Kidney epithelial cell (primary cell): ENCODE measurements around the gene VTI1A. TPM values are rescaled to one million over a fixed set of nuclear protein-coding genes. Genes with fewer than 3 reads are reported as not detected.

ENCODE experiments used
- DNase-seq: peaks from one replicate; pipeline ENCODE4 v3.0.0-alpha.2; 2010; ENCODE audit warnings: low read depth
- H3K27me3 ChIP-seq: 2 replicates; pipeline ENCODE4 v1.6.0; 2011; ENCODE audit warnings: low read length; ENCODE audit not compliant: control insufficient read depth, insufficient read depth
- H3K36me3 ChIP-seq: 2 replicates; pipeline ENCODE4 v1.5.1; 2011; ENCODE audit warnings: low read length; ENCODE audit not compliant: control insufficient read depth, insufficient read depth
- H3K4me3 ChIP-seq: 2 replicates; pipeline ENCODE4 v1.5.1; 2011; ENCODE audit warnings: low read depth, mild to moderate bottlenecking, control low read depth, low read length
- CTCF ChIP-seq: IDR thresholded peaks from 2 replicates; pipeline ENCODE4 v1.5.1; 2011; ENCODE audit warnings: mild to moderate bottlenecking, moderate library complexity, low read length, control low read depth, inconsistent platforms; ENCODE audit not compliant: insufficient read depth, poor library complexity, severe bottlenecking
- total RNA-seq: library from RNA; depleted of rRNA; stranded (reverse); fragments of >200 nt; gene quantifications from 2 replicates; pipeline ENCODE4 v1.2.3, GENCODE V29; 2015

VTI1A gene
- total RNA-seq, 1 donor from 2014 or later, result 45.7 TPM

DNA sequence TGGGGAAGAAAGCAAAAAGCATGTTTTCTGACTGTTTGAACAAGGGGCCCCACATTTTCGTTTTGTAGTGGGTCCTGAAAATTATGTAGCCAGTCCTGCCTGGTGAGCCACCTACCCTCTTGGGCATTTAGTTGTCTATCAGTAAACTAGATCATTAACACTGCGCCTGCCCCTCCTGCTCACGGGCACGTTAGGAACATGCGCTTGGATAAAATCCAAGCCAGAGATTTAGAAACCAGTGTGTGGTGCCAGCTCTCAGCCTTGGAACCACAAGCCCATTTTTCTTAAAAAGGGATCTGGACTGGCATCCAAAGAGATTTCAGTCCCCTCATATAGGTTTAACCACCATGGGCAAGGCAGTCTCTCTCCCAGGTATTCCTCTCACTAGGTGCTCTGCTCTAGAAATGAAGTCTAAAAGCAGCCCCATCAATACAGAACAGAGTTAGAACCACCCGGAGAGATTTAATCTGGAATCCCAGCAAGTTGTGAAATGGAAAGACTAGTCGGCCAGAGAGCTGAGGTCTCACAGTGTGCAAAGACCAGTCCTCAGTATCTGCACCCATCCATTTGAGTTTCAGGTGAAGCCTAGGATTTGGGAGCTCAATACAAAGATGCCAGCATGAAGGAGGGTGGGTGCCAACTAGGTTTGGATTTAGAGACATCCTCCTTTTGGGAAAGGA is 379.1 kb downstream of the VTI1A start:
- H3K27me3 ChIP-seq, result no peaks in the 10 kb centered on the region
- no peaks in the 10 kb centered on the region for H3K36me3 ChIP-seq
- no peak overlapping the region for H3K4me3 ChIP-seq
- no peak for DNase-seq
- TF ChIP-seq CTCF, result no peak

- Histone ChIP-seq H3K27me3 (no peaks in the 10 kb centered on the region), H3K4me3 (no peak overlapping the region), H3K36me3 (no peaks in the 10 kb centered on the region)
- DNase-seq, result no peak
- TF ChIP-seq CTCF, result no peak
These were observed 380.1 kb downstream of the VTI1A start for GRCh38 chr10:112827086-112827485.

- Histone ChIP-seq H3K36me3 (no peaks in the 10 kb centered on the region), H3K4me3 (no peak overlapping the region), H3K27me3 (no peaks in the 10 kb centered on the region)
- DNase-seq, result no peak
- TF ChIP-seq CTCF, result no peak
These were observed 380.9 kb downstream of the VTI1A start for GRCh38 chr10:112827951-112828350.

GRCh38 chr10:112831859-112832258 is 384.8 kb downstream of the VTI1A start:
- Histone ChIP-seq H3K36me3 (no peaks in the 10 kb centered on the region), H3K4me3 (no peak overlapping the region), H3K27me3 (no peaks in the 10 kb centered on the region)
- DNase-seq, result no peak
- TF ChIP-seq CTCF, result no peak

DNA sequence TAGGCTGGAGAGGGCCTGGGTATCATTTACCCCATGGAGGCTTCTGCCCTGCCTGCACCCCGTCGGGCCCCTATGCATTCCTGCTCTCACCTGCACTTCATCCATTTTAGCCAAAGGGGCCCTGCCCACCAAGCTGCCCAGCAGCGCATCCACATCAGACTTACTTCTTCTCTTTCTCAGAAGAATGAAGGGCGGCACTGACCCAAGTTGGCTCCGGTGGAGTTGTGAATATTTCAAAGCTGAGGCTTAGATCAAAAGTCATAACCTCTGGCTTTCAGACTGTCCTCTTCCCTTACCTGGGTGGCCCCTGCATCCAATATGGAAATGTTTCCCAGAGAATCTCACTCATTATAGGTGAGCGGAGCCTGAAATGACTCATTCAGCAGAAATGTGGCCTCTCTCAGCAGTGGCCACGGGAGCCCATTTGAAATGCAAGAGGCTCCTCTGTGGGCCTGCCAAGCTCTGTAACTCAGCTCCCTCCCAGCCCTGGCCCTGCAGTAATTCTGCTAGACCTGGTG is 385.4 kb downstream of the VTI1A start:
- Histone ChIP-seq H3K4me3 (no peak overlapping the region), H3K36me3 (no peaks in the 10 kb centered on the region), H3K27me3 (no peaks in the 10 kb centered on the region)
- peak; percentile 34 for DNase-seq
- TF ChIP-seq CTCF, result no peak

GRCh38 chr10:112832959-112833358 is 385.9 kb downstream of the VTI1A start:
- H3K27me3 ChIP-seq, result no peaks in the 10 kb centered on the region
- no peak for TF ChIP-seq CTCF

More at GRCh38 chr10:112832959-112833358, 385.9 kb downstream of the VTI1A start:
- DNase-seq, result no peak
- no peak overlapping the region for H3K4me3 ChIP-seq
- no peaks in the 10 kb centered on the region for H3K36me3 ChIP-seq
